Vagina (tissue), 2 donors: ENCODE measurements around the gene FAM151A. TPM values are rescaled to one million over a fixed set of nuclear protein-coding genes. Genes with fewer than 3 reads are reported as not detected.

Experiments
- DNase-seq, 2 donors: peaks; one replicate each; pipeline ENCODE4 v3.0.0-alpha.2; 2017; ENCODE audit errors: extremely low spot score in 2 of 2
- H3K27ac ChIP-seq: fragments of 200-600 bp; sonication (generic); one replicate; pipeline ENCODE4 v1.5.1; 2019
- H3K27me3 ChIP-seq: fragments of 200-600 bp; sonication (generic); one replicate; pipeline ENCODE4 v1.5.1; 2019
- H3K36me3 ChIP-seq, 2 donors: fragments of 200-600 bp; sonication (generic); one replicate each; pipeline ENCODE4 v1.5.1; 2017 to 2019
- H3K4me1 ChIP-seq: fragments of 200-600 bp; sonication (generic); one replicate; pipeline ENCODE4 v1.5.1; 2019
- H3K4me3 ChIP-seq, 2 donors: fragments of 200-600 bp; sonication (generic); 1 replicate in 1 of 2; 2 replicates in 1 of 2; pipeline ENCODE4 v1.5.1; 2016 to 2019
- H3K9me3 ChIP-seq: fragments of 200-600 bp; sonication (generic); one replicate; pipeline ENCODE4 v1.5.1; 2019
- CTCF ChIP-seq, 3 experiments: fragments of 450-650 bp in 2 of 3; fragments of 200-600 bp in 1 of 3; sonication (generic) in 1 of 3; IDR thresholded peaks; one replicate each; pipeline ENCODE4 v1.5.1; 2017 to 2019; ENCODE audit warnings: antibody characterized with exemption in 3 of 3, mild to moderate bottlenecking in 2 of 3, moderate library complexity in 2 of 3
- POLR2A ChIP-seq, 2 donors: fragments of 450-650 bp; IDR thresholded peaks; one replicate each; pipeline ENCODE4 v1.6.1; 2017; ENCODE audit warnings: antibody characterized with exemption in 2 of 2, mild to moderate bottlenecking in 2 of 2, moderate library complexity in 2 of 2
- POLR2AphosphoS5 ChIP-seq, 2 donors: sonication (generic); formaldehyde crosslinking; IDR thresholded peaks; one replicate each; pipeline ENCODE4 v1.9.0; 2017; ENCODE audit warnings: antibody characterized with exemption in 2 of 2, mild to moderate bottlenecking in 2 of 2, low read depth in 1 of 2; ENCODE audit not compliant: insufficient read depth in 1 of 2
- intact Hi-C: fragments of 100-400 bp; cut with DNase I; formaldehyde crosslinking; loops from one replicate; pipeline ENCODE4 v1.15.1; 2023
- total RNA-seq: library from RNA; depleted of rRNA; stranded (reverse); fragments of >200 nt; gene quantifications from one replicate; pipeline ENCODE4 v1.2.3, GENCODE V29; 2016

The FAM151A gene
- total RNA-seq, 1 donor from 2014 or later: not detected

- no peak for TF ChIP-seq CTCF (IDR thresholded peaks at IDR 0.05)
- no peak for TF ChIP-seq POLR2A (IDR thresholded peaks at IDR 0.05)
- no peak for TF ChIP-seq POLR2AphosphoS5 (IDR thresholded peaks at IDR 0.05; ENCODE audit: insufficient read depth in 1 of 2, low read depth in 1 of 2)
- Histone ChIP-seq H3K4me3 (no peak overlapping the region), H3K9me3 (no peaks in the 10 kb centered on the region), H3K4me1 (peaks cover 35% of the 10 kb centered on the region), H3K27me3 (no peaks in the 10 kb centered on the region), H3K36me3 (no peaks in the 10 kb centered on the region), H3K27ac (no peak overlapping the region)
- DNase-seq: no peak
- intact Hi-C loops: no loop called here
Measured at GRCh38 chr1:54571326-54571725, 52.0 kb downstream of the FAM151A start.

GRCh38 chr1:54570161-54570560 lies 53.2 kb downstream of the FAM151A start:
- Histone ChIP-seq H3K36me3 (no peaks in the 10 kb centered on the region), H3K4me1 (peaks cover 35% of the 10 kb centered on the region), H3K9me3 (no peaks in the 10 kb centered on the region), H3K4me3 (no peak overlapping the region), H3K27me3 (no peaks in the 10 kb centered on the region), H3K27ac (no peak overlapping the region)
- DNase-seq: no peak
- TF ChIP-seq CTCF (IDR thresholded peaks at IDR 0.05): no peak
- TF ChIP-seq POLR2AphosphoS5 (IDR thresholded peaks at IDR 0.05; ENCODE audit: insufficient read depth in 1 of 2, low read depth in 1 of 2): no peak
- TF ChIP-seq POLR2A (IDR thresholded peaks at IDR 0.05): no peak
- intact Hi-C loops: no loop called here

- DNase-seq: no peak
- no peaks in the 10 kb centered on the region for H3K9me3 ChIP-seq
- peaks cover 35% of the 10 kb centered on the region for H3K4me1 ChIP-seq
- H3K4me3 ChIP-seq: no peak overlapping the region
- intact Hi-C loops: no loop called here
- no peaks in the 10 kb centered on the region for H3K27me3 ChIP-seq
- no peaks in the 10 kb centered on the region for H3K36me3 ChIP-seq
- TF ChIP-seq POLR2AphosphoS5 (IDR thresholded peaks at IDR 0.05; ENCODE audit: insufficient read depth in 1 of 2, low read depth in 1 of 2): no peak
- TF ChIP-seq POLR2A (IDR thresholded peaks at IDR 0.05): no peak
- TF ChIP-seq CTCF (IDR thresholded peaks at IDR 0.05): no peak
- peak overlapping the region; percentile 1 for H3K27ac ChIP-seq
Measured at GRCh38 chr1:54569339-54569738, 54.0 kb downstream of the FAM151A start.

- intact Hi-C loops: no loop called here
- H3K27ac ChIP-seq: no peak overlapping the region
- no peak for DNase-seq
- no peaks in the 10 kb centered on the region for H3K27me3 ChIP-seq
- H3K36me3 ChIP-seq: no peaks in the 10 kb centered on the region
- H3K4me3 ChIP-seq: no peak overlapping the region
- no peaks in the 10 kb centered on the region for H3K9me3 ChIP-seq
- H3K4me1 ChIP-seq: peaks cover 35% of the 10 kb centered on the region
- TF ChIP-seq POLR2AphosphoS5 (IDR thresholded peaks at IDR 0.05; ENCODE audit: insufficient read depth in 1 of 2, low read depth in 1 of 2) (no peak), CTCF (IDR thresholded peaks at IDR 0.05) (no peak), POLR2A (IDR thresholded peaks at IDR 0.05) (no peak)
Measured at GRCh38 chr1:54567961-54568360, 55.4 kb downstream of the FAM151A start.

- Histone ChIP-seq H3K27ac (no peak overlapping the region), H3K36me3 (no peaks in the 10 kb centered on the region), H3K4me3 (no peak overlapping the region), H3K4me1 (peaks cover 26% of the 10 kb centered on the region), H3K9me3 (no peaks in the 10 kb centered on the region), H3K27me3 (no peaks in the 10 kb centered on the region)
- TF ChIP-seq POLR2A (IDR thresholded peaks at IDR 0.05) (no peak), POLR2AphosphoS5 (IDR thresholded peaks at IDR 0.05; ENCODE audit: insufficient read depth in 1 of 2, low read depth in 1 of 2) (no peak), CTCF (IDR thresholded peaks at IDR 0.05) (no peak)
- intact Hi-C loops: no loop called here
- no peak for DNase-seq
Measured at GRCh38 chr1:54566438-54567141, 56.7 kb downstream of the FAM151A start.
